ENCODE measurements around the gene ABCC1. TPM values are rescaled to one million over a fixed set of nuclear protein-coding genes. Genes with fewer than 3 reads are reported as not detected.
"Not testable (repeated sequence)": the region's sequence is repeated elsewhere in the genome, so short reads cannot be mapped to it uniquely, and the experiment has no call there.

The ABCC1 gene
- polyA plus RNA-seq, 1 of the 3 experiments (the other 2 are of a cell fraction), result 23.7 TPM

DNA sequence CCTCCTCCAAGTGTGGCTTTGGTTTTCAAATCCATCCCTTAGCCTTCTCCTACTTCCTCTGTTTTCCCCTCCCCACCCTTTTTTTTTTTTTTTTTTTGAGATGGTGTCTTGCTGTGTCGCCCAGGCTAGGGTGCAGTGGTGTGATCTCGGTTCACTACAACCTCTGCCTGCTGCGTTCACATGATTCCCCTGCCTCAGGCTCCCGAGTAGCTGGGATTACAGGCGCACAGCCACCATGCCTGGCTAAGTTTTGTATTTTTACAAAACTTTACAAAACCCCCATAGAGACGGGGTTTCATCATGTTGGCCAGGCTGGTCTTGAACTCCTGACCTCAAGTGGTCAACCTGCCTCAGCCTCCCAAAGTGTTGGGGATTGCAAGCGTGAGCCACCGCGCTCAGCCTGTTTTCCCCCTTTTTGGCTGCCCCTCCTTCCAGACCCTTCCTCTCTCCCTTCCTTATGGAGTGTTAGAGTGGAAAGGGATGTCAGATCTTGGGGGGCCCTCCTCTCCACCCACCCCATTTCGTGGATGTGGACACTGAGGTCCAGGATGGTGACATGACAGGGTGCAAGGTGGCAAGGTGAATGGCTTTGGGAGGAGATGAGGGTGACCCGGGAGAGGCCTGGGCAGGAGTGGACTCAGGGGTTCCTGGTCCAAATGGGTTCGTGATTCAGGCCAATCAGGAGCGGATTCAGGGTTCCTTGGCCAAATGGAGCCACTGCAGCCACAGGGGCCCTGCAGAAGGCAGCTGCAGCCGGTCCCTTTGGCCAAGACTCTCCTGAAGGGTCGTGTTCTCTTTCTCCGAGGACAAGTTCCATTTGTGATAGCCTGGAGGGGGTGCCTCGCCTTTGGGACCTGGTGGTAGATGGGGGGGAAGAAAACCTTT is 4.8 kb downstream of the ABCC1 start:
- H4K20me1 ChIP-seq (ENCODE audit: insufficient read depth), result peaks cover 68% of the 10 kb centered on the region
- H3K4me3 ChIP-seq (ENCODE audit: low read depth in 2 of 2, low read length in 1 of 2), result no peak overlapping the region
- H3K79me2 ChIP-seq (ENCODE audit: insufficient read depth), result peaks cover 95% of the 10 kb centered on the region
- 89% methylated on average over 13 of the region's 17 CpGs for WGBS (ENCODE audit: low lambda C conversion rate)
- ChIA-PET CTCF (interaction anchor here (1.2 to 1.8 kb wide), 2 partner anchors 12 to 69 kb away, joined by 3 to 5 read pairs; no protein-coding TSS in a partner anchor), POLR2A (no interaction called here)
- H2AFZ ChIP-seq (ENCODE audit: low read depth), result no peak overlapping the region
- no peak for TF ChIP-seq EP300 (IDR thresholded peaks at IDR 0.05; ENCODE audit: borderline replicate concordance in 1 of 2, low read depth in 1 of 2, low read length in 1 of 2)
- no peak for TF ChIP-seq POLR2AphosphoS5 (IDR thresholded peaks at IDR 0.05; ENCODE audit: low read depth, low read length)
- no peak overlapping the region for H3K9ac ChIP-seq
- peaks cover 11 to 14% of the 10 kb centered on the region in 2 experiments; a peak in 3 of 4 replicates for H3K4me1 ChIP-seq (ENCODE audit: control insufficient read depth in 1 of 2, insufficient read depth in 2 of 2, low read depth in 1 of 2, low read length in 1 of 2)
- no peaks in the 10 kb centered on the region for H3K27me3 ChIP-seq (ENCODE audit: insufficient read depth)
- no peaks in the 10 kb centered on the region for H3K9me2 ChIP-seq
- no peak overlapping the region for H3K27ac ChIP-seq (ENCODE audit: low read depth in 2 of 2, low read length in 1 of 2)
- H3F3A ChIP-seq (replicated peaks; ENCODE audit: insufficient read depth), result peaks cover 9% of the 10 kb centered on the region
- DNase-seq, result no peak
- H3K9me3 ChIP-seq, result no peaks in the 10 kb centered on the region
- H3K36me3 ChIP-seq (replicated peaks in 1 of 2; ENCODE audit: control insufficient read depth in 1 of 2, insufficient read depth in 2 of 2, low read length in 1 of 2), result no peaks in the 10 kb centered on the region
- H3K4me2 ChIP-seq, result no peak overlapping the region

DNA sequence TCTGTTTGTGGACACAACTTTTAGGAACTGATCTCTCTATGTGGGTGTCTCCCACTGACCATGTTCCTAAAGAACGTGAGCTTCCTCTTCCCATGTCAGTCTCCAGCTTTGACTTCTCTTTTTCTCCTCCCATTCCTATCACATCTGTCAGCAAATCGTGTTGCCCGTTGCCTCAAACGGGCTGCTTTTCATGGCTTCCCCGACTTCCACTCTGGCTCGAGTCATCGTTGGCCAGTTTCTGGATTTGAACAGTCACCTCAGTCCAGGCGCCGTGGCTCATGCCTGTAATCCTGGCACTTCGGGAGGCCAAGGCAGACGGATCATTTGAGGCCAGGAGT is 5.4 kb downstream of the ABCC1 start:
- H3K9me3 ChIP-seq, result no peaks in the 10 kb centered on the region
- H2AFZ ChIP-seq (ENCODE audit: low read depth), result no peak overlapping the region
- no peak overlapping the region for H3K4me2 ChIP-seq
- no peak for DNase-seq
- peaks cover 73% of the 10 kb centered on the region for H4K20me1 ChIP-seq (ENCODE audit: insufficient read depth)
- no peaks in the 10 kb centered on the region for H3K9me2 ChIP-seq
- ChIA-PET POLR2A (no interaction called here), CTCF (interaction anchor here (1.2 to 1.8 kb wide), 2 partner anchors 11 to 68 kb away, joined by 3 to 5 read pairs; no protein-coding TSS in a partner anchor)
- WGBS (ENCODE audit: low lambda C conversion rate), result 89% methylated on average over 11 of the region's 11 CpGs
- TF ChIP-seq, protein P1, sequence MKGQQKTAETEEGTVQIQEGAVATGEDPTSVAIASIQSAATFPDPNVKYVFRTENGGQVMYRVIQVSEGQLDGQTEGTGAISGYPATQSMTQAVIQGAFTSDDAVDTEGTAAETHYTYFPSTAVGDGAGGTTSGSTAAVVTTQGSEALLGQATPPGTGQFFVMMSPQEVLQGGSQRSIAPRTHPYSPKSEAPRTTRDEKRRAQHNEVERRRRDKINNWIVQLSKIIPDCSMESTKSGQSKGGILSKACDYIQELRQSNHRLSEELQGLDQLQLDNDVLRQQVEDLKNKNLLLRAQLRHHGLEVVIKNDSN (IDR thresholded peaks at IDR 0.05; ENCODE audit: borderline replicate concordance, low read depth), result no peak
- no peak for TF ChIP-seq CHD2 (IDR thresholded peaks at IDR 0.05; ENCODE audit: low read length, partially characterized antibody)
- H3K27me3 ChIP-seq (ENCODE audit: insufficient read depth), result no peaks in the 10 kb centered on the region
- peaks cover 11 to 14% of the 10 kb centered on the region in 2 experiments; a peak in 3 of 4 replicates for H3K4me1 ChIP-seq (ENCODE audit: control insufficient read depth in 1 of 2, insufficient read depth in 2 of 2, low read depth in 1 of 2, low read length in 1 of 2)
- peaks cover 100% of the 10 kb centered on the region for H3K79me2 ChIP-seq (ENCODE audit: insufficient read depth)
- H3K27ac ChIP-seq (ENCODE audit: low read depth in 2 of 2, low read length in 1 of 2), result no peak overlapping the region
- H3K36me3 ChIP-seq (replicated peaks in 1 of 2; ENCODE audit: control insufficient read depth in 1 of 2, insufficient read depth in 2 of 2, low read length in 1 of 2), result no peaks in the 10 kb centered on the region
- no peak overlapping the region for H3K9ac ChIP-seq
- no peak overlapping the region for H3K4me3 ChIP-seq (ENCODE audit: low read depth in 2 of 2, low read length in 1 of 2)
- H3F3A ChIP-seq (replicated peaks; ENCODE audit: insufficient read depth), result peaks cover 9% of the 10 kb centered on the region

DNA sequence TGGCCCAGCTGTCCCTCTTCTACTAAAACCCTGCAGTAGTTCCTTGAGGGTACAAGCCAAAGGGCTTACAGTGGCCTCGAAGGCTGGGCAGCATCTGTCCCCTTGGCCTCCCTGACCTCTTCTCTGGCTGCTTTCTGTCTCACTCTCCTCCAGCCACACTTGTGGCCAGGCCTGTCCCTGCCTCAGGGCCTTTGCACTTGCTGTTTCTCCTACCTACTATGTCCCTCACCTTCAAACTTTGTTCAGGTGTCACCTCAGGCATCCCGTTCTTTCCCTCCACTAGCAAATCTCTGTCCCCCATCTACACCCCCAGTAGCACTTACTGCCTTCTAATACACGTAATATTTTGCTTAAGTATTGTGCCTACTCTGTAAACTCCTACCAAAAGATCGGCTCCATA is 6.0 kb downstream of the ABCC1 start:
- 91% methylated on average over 4 of the region's 4 CpGs for WGBS (ENCODE audit: low lambda C conversion rate)
- Histone ChIP-seq H4K20me1 (ENCODE audit: insufficient read depth) (peaks cover 79% of the 10 kb centered on the region), H3K27me3 (ENCODE audit: insufficient read depth) (no peaks in the 10 kb centered on the region), H3K4me2 (no peak overlapping the region), H3K27ac (ENCODE audit: low read depth in 2 of 2, low read length in 1 of 2) (no peak overlapping the region), H3K4me3 (ENCODE audit: low read depth in 2 of 2, low read length in 1 of 2) (no peak overlapping the region), H3K4me1 (ENCODE audit: control insufficient read depth in 1 of 2, insufficient read depth in 2 of 2, low read depth in 1 of 2, low read length in 1 of 2) (peaks cover 11 to 14% of the 10 kb centered on the region in 2 experiments; a peak in 3 of 4 replicates), H3K79me2 (ENCODE audit: insufficient read depth) (peaks cover 100% of the 10 kb centered on the region), H3K9me2 (no peaks in the 10 kb centered on the region), H3F3A (replicated peaks; ENCODE audit: insufficient read depth) (peaks cover 7% of the 10 kb centered on the region), H3K9ac (no peak overlapping the region), H2AFZ (ENCODE audit: low read depth) (no peak overlapping the region), H3K36me3 (replicated peaks in 1 of 2; ENCODE audit: control insufficient read depth in 1 of 2, insufficient read depth in 2 of 2, low read length in 1 of 2) (no peaks in the 10 kb centered on the region), H3K9me3 (no peaks in the 10 kb centered on the region)
- TF ChIP-seq EP300 (IDR thresholded peaks at IDR 0.05; ENCODE audit: borderline replicate concordance in 1 of 2, low read depth in 1 of 2, low read length in 1 of 2) (no peak), FOXM1 (IDR thresholded peaks at IDR 0.05; ENCODE audit: low read depth) (no peak), JUND (IDR thresholded peaks at IDR 0.05) (no peak), TEAD4 (IDR thresholded peaks at IDR 0.05; ENCODE audit: borderline replicate concordance, insufficient read depth) (no peak), GATA2 (CRISPR knock-in tag; IDR thresholded peaks at IDR 0.05) (no peak), YY1 (IDR thresholded peaks at IDR 0.05; ENCODE audit: low read depth) (no peak), TCF12 (IDR thresholded peaks at IDR 0.05) (no peak)
- TF ChIP-seq, protein P2, sequence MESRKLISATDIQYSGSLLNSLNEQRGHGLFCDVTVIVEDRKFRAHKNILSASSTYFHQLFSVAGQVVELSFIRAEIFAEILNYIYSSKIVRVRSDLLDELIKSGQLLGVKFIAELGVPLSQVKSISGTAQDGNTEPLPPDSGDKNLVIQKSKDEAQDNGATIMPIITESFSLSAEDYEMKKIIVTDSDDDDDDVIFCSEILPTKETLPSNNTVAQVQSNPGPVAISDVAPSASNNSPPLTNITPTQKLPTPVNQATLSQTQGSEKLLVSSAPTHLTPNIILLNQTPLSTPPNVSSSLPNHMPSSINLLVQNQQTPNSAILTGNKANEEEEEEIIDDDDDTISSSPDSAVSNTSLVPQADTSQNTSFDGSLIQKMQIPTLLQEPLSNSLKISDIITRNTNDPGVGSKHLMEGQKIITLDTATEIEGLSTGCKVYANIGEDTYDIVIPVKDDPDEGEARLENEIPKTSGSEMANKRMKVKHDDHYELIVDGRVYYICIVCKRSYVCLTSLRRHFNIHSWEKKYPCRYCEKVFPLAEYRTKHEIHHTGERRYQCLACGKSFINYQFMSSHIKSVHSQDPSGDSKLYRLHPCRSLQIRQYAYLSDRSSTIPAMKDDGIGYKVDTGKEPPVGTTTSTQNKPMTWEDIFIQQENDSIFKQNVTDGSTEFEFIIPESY (IDR thresholded peaks at IDR 0.05; ENCODE audit: borderline replicate concordance, low read depth), result no peak
- TF ChIP-seq, protein P3, sequence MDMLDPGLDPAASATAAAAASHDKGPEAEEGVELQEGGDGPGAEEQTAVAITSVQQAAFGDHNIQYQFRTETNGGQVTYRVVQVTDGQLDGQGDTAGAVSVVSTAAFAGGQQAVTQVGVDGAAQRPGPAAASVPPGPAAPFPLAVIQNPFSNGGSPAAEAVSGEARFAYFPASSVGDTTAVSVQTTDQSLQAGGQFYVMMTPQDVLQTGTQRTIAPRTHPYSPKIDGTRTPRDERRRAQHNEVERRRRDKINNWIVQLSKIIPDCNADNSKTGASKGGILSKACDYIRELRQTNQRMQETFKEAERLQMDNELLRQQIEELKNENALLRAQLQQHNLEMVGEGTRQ (IDR thresholded peaks at IDR 0.05; ENCODE audit: borderline replicate concordance, low read depth, low read length), result no peak
- no peak for DNase-seq
- ChIA-PET CTCF (no interaction called here), POLR2A (no interaction called here)

DNA sequence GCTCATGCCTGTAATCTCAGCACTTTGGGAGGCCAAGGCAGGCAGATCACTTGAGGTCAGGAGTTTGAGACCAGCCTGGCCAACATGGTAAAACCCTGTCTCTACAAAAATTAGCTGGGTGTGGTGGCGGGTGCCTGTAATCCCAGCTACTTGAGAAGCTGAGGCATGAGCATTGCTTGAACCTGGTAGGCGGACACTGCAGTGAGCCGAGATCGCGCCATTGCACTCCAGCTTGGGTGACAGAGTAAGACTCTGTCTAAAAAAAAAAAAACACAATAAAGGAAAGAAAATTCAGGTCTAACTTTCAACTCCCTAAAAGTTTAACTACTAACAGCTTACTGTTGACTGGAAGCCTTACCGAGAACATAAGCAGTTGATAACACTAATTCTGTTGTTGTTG is 6.7 kb downstream of the ABCC1 start:
- H3K27me3 ChIP-seq (ENCODE audit: insufficient read depth); H3K9me2 ChIP-seq; DNase-seq; H3K4me2 ChIP-seq; H3K27ac ChIP-seq (ENCODE audit: low read depth in 2 of 2, low read length in 1 of 2); H3F3A ChIP-seq (replicated peaks; ENCODE audit: insufficient read depth); H2AFZ ChIP-seq (ENCODE audit: low read depth); H3K4me3 ChIP-seq (ENCODE audit: low read depth in 2 of 2, low read length in 1 of 2); H3K9me3 ChIP-seq; POLR2A ChIA-PET; H3K36me3 ChIP-seq (replicated peaks in 1 of 2; ENCODE audit: control insufficient read depth in 1 of 2, insufficient read depth in 2 of 2, low read length in 1 of 2); H3K9ac ChIP-seq: not testable (repeated sequence)
- WGBS (ENCODE audit: low lambda C conversion rate), result 96% methylated on average over 6 of the region's 6 CpGs
- Histone ChIP-seq H3K79me2 (ENCODE audit: insufficient read depth) (peaks cover 100% of the 10 kb centered on the region), H3K4me1 (ENCODE audit: control insufficient read depth in 1 of 2, insufficient read depth in 2 of 2, low read depth in 1 of 2, low read length in 1 of 2) (peaks cover 9 to 11% of the 10 kb centered on the region in 2 experiments; a peak in 3 of 4 replicates), H4K20me1 (ENCODE audit: insufficient read depth) (peaks cover 78% of the 10 kb centered on the region)
- CTCF ChIA-PET, result interaction anchor here (0.9 kb wide), 1 partner anchor 82 kb away, joined by 3 read pairs; no protein-coding TSS in a partner anchor

Measured in SK-N-SH (cell line).